Esophagus muscularis mucosa (tissue), 4 donors: ENCODE data around the gene FSHR.

Experiments used
- EP300 ChIP-seq: sonication (generic); formaldehyde crosslinking; IDR thresholded peaks from one replicate; pipeline ENCODE4 v1.6.1; 2017; ENCODE audit warnings: antibody characterized with exemption
- POLR2A ChIP-seq: fragments of 450-650 bp; IDR thresholded peaks from one replicate; pipeline ENCODE4 v1.6.1; 2017; ENCODE audit warnings: antibody characterized with exemption, moderate library complexity, mild to moderate bottlenecking, low read depth
- POLR2AphosphoS5 ChIP-seq, 2 donors: sonication (generic); formaldehyde crosslinking; IDR thresholded peaks; one replicate each; pipeline ENCODE4 v1.6.1; 2017; ENCODE audit warnings: antibody characterized with exemption in 2 of 2
- TF ChIP-seq, protein P1 (sequence below), 3 experiments: fragments of 200-600 bp in 2 of 3; fragments of 450-650 bp in 1 of 3; sonication (generic) in 2 of 3; IDR thresholded peaks; one replicate each; pipeline ENCODE4 v1.5.1; 2017 to 2019; ENCODE audit warnings: antibody characterized with exemption in 3 of 3, mild to moderate bottlenecking in 2 of 3, moderate library complexity in 1 of 3

DNA sequence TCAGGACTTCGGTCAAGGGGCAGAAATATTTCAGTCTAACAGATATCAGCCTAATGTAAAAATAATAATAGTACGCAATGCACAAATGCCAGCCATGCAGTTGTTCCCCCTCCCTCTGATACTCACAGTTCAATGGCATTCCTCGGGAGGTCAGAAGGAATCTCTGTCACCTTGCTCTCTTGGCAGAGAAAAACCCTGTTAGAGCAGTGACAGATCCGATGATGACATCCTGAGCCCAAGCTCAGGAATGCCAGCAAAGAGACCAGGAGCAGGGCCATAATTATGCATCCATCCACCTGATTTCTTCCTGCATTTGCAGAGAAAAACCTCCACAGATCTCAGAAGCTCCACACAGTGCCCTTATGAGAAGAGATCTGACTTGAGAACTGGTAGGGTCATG is at the start of gene FSHR:
- TF ChIP-seq, protein P1, sequence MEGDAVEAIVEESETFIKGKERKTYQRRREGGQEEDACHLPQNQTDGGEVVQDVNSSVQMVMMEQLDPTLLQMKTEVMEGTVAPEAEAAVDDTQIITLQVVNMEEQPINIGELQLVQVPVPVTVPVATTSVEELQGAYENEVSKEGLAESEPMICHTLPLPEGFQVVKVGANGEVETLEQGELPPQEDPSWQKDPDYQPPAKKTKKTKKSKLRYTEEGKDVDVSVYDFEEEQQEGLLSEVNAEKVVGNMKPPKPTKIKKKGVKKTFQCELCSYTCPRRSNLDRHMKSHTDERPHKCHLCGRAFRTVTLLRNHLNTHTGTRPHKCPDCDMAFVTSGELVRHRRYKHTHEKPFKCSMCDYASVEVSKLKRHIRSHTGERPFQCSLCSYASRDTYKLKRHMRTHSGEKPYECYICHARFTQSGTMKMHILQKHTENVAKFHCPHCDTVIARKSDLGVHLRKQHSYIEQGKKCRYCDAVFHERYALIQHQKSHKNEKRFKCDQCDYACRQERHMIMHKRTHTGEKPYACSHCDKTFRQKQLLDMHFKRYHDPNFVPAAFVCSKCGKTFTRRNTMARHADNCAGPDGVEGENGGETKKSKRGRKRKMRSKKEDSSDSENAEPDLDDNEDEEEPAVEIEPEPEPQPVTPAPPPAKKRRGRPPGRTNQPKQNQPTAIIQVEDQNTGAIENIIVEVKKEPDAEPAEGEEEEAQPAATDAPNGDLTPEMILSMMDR (IDR thresholded peaks at IDR 0.05), result no peak
- TF ChIP-seq POLR2AphosphoS5 (IDR thresholded peaks at IDR 0.05) (no peak), EP300 (no peak), POLR2A (no peak)
